Embryonic facial prominence (tissue), 1 donor: ENCODE results near the gene MAIP1.
A peak's percentile ranks its signal among the peaks of the same experiment; 100 is the strongest.
"Not testable (repeated sequence)": the region's sequence is repeated elsewhere in the genome, so short reads cannot be mapped to it uniquely, and the experiment has no call there.

Source experiments
- DNase-seq: peaks from one replicate; pipeline ENCODE4 v3.0.0-alpha.2; 2016; ENCODE audit errors: extremely low spot score

Gene MAIP1

DNA sequence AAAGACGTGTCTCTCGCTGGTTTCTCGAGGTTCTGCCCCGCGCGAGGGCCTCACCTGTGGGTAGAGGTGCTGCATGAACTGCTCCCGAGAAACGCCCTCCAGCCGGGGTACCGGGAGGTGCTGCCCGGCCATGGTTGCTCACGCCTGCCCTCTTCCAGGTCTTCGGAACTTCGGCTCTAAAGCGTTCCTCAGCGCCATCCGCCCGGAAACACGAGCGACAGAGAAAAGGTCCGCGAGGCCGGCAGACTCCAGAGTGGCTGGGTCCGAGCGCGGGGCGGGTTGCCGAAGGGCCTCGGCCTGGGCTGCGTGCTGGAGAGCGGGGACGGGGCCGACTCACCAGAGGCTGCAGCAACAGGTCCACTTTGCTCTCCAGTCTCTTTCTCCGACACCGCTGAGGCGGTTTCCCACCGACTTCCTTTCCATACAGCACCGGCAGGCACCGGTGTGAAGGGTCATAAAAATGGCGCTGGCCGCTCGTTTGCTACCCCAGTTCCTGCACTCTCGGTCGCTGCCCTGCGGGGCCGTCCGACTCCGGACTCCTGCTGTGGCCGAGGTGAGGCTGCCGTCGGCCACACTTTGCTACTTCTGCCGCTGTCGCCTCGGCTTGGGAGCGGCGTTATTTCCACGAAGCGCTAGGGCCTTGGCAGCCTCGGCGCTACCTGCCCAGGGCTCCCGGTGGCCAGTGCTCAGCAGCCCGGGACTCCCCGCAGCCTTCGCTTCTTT, at the start of gene MAIP1, which contains the start of gene TYW5:
Gene MAIP1, plus strand, starts transcription at position 244 of the 723 bp plus-strand sequence. Its CDS starts 217 bp downstream, at position 461.
Gene TYW5, minus strand, starts transcription at position 153 of the 723 bp plus-strand sequence. Its CDS starts 21 bp downstream, at position 132.
- peak; percentile 31 for DNase-seq

DNA sequence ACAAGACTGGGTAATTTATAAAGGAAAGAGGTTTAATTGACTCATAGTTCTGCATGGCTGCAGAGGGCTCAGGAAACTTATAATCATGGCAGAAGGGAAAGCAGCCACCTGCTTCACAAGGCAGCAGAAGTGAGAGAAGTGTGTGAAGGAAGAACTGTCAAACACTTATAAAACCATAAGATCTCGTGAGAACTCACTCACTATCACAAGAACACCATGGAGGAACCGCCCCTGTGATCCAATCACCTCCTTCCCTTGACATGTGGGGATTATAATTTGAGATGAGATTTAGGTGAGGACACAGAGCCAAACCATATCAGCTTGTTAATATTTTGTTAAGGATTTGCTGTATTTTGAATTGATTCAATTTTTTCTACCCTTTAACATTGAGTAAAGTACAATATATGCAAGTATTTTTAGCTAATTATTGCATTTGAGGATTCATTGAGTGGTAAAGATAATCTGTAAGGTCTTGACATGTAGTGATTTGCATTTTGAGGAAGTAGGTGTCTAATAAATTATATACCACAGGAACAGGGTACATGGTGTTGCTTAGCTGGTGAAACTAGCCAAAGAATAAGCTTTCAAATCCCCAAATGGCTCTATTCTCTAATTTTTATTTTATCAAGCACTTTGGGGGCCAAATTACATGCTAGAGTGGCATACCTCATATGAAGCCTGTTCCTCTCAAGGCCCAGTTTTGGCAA, 48.2 kb upstream of the MAIP1 start:
- DNase-seq = no peak

DNA sequence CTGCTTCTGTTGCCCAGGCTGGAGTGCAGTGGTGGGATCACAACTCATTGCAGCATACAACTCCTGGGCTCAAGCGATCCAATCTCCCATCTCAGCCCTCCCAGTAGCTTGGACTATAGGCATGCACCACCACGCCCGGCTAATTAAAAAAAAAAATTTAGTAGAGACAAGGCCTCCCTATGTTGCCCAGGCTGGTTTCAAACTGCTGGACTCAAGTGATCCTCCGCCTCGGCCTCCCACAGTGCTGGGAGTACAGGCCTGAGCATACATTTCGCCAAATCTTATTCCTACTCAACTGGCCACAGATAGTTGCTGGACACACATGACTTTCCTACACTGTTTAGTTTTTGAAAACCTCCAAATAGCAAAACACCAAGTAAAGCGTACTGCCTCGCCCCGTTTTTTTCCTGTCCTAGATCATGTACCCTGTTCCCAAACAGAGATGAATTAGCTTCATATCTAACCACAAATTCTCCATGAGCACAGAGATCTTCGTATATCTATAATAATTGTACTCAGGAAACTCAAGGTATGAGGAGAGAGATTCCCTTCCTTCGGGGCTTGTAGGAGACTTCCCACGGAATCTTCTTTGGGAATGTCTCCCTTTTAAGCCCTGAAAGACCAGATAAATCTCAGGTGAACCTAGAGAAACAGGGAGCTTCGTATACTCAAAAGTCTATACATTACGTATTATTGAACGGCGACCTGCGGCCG, 44.9 kb upstream of the MAIP1 start:
- DNase-seq = no peak

GRCh38 chr2:199911052-199911876, 44.1 kb upstream of the MAIP1 start, which contains the start of gene C2orf69:
Gene C2orf69 (plus strand): TSS chr2:199911293. CDS start chr2:199911439, 146 bp downstream.
- DNase-seq = peak; percentile 98

- DNase-seq = no peak
These were observed 43.6 kb upstream of the MAIP1 start for GRCh38 chr2:199911877-199912161.

- DNase-seq = not testable (repeated sequence)
These were observed 42.7 kb upstream of the MAIP1 start for GRCh38 chr2:199912553-199913114.

DNA sequence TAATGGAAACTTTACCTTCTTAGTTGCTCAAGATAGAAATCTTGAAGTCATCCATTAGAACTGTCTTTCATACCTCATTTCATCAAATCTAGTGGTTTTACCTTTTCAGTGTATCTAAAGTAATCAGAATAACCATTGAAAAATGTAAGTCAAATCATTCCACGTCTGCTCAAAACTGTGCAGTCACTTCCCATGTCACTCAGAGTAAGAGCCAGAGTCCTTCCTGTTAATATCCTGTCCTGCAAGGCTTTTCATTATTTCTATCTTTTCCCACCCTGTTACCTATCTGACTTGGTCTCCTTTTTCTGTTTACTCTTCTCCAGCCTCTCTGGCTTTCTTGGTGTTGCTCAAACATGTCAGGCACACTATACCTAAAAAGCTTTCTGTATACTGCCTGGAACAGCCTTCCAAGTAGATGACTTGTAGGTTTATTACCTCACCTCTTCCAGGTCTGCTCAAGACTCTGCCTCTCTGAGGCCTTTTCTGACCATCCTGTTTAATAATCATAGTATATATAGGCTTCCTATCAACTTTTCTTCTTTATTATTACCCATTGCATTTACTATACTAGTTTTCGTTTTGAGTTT, 40.9 kb upstream of the MAIP1 start:
- DNase-seq = no peak

DNA sequence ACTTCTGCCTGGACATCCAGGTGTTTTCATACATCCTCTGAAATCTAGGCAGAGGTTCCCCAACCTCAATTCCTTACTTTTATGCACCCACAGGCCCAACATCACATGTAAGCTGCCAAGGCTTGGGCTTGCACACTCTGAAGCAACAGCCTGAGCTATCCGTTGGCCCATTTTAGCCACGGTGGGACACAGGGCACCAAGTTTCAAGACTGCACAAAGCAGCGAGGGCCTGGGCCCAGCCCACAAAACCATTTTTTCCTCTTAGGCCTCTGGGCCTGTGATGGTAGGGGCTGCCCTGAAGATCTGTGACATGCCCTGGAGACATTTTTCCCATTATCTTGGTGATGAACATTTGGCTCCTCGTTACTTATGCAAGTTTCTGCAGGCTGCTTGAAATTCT, 38.4 kb upstream of the MAIP1 start:
- DNase-seq = no peak

GRCh38 chr2:199922856-199923255, 32.5 kb upstream of the MAIP1 start:
- DNase-seq = no peak

GRCh38 chr2:199923924-199924323, 31.5 kb upstream of the MAIP1 start:
- no peak for DNase-seq

DNA sequence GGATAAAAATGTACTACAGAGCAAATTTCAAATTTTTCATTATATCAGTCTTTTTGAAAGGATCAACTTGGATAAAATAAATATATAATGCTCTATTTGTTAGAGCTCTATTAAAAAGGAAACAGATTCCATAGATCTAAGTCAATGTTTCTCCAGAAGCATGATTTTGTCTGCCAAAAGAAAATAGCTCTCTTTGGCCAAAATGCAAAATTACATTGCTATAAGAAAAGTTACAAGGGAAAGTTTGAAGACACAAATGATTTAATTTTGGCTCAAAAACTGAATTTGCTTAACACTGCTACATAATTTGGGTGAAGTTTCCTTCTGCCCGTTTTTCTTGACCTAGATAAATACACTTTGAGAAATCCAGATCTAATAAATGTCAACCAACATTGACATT, 28.6 kb upstream of the MAIP1 start:
- DNase-seq = no peak

GRCh38 chr2:199928226-199928625, 27.2 kb upstream of the MAIP1 start:
- DNase-seq = no peak

- no peak for DNase-seq
These were observed 26.8 kb upstream of the MAIP1 start for GRCh38 chr2:199928626-199929025.

- DNase-seq = no peak
These were observed 26.1 kb upstream of the MAIP1 start for GRCh38 chr2:199929262-199929661.

DNA sequence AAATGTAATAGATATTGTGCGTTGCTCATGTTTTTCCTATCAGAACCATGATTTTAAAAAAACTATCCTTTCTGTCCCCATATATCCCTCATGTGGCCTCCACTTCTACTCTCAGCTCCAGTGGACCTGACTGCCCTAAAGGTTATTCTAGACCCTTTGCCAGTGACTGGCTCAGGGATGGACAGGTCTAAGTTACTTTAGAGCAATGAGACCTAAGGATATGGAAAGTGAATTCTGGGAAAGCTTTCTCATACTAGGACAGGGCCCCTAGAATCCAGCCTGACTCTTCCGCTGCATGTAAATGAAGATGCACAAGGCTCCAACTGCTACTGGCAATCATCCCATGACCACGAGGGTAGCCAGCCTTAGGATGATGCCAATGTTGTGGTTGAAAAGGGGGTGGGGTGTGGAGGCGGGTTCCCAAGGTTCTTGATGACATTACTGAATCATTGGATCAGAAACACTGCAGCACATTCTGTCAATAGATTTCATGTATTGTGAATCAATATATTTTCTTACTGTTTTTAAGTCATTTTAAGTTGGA, 23.0 kb upstream of the MAIP1 start:
- no peak for DNase-seq

GRCh38 chr2:199933466-199933865, 21.9 kb upstream of the MAIP1 start:
- DNase-seq = no peak

DNA sequence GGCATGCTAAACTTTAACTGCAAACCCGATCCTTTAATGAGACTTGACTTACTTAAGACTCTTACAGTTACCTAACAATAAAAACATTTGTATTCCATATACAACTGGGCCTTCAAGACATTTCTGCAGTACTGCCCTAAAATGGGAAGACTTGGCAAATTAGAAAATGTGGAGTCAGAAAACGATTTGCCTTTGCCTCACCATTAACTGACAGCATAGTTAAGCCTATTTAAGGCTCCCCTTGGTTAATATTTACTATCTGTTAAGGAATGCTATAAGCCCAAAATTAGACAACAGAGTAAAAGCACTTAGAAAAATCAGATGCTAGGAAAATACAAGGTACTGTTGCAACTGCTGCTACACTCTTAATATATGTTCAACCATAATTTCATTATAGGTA, 18.8 kb upstream of the MAIP1 start:
- DNase-seq = no peak

GRCh38 chr2:199940373-199940772, 15.0 kb upstream of the MAIP1 start:
- DNase-seq = no peak

- no peak for DNase-seq
These were observed 12.0 kb upstream of the MAIP1 start for GRCh38 chr2:199943373-199943772.

DNA sequence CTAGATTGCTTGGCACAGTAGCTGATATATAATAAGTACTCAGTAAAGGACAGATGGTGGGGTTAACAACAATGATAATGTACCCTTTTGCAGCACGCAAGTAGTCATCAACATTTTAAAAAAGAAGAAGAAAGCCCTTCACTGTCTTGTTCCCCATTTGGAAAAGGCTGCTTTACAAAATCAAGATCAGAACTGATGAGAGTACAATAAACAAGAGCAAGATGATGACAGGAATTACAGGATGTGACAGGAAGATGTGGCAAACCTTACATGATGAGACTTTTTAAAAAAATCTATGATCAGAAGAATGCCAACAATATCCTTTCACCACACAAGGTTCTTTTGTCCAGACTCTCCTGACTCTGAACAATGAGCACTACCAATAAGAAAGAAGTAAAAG, 9.2 kb upstream of the MAIP1 start:
- DNase-seq = no peak

DNA sequence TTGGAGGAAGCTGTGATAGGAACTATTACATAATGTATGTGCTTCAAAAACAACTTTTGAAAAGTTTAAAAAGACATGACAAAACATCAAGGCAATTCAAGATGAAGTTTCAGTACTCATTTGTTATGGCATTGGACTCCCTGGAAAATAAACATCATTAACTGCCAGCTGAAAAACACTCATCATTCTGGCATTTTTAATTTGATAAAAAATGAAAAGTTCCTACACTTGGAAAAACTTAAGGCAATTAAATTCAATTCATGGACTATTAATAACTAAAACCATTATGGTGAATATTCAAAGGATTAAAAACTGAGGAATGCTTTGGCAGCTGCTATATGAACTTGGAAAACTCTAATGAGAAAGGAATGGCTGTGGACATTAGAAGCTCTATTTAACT, 8.5 kb upstream of the MAIP1 start:
- DNase-seq = no peak
